GM21529 (cell line): ENCODE data around the gene FNDC4.
"Not testable (repeated sequence)": the region's sequence is repeated elsewhere in the genome, so short reads cannot be mapped to it uniquely, and the experiment has no call there.

Source experiments
- ATAC-seq: cut with Tn5 transposase; IDR thresholded peaks from one replicate; pipeline ENCODE4 v1.9.1; 2021; ENCODE audit not compliant: unreplicated experiment

Gene FNDC4

GRCh38 chr2:27494944-27495554 is at the start of gene FNDC4:
FNDC4 (minus strand) TSS chr2:27495200; CDS start chr2:27494679, 521 bp downstream.
- ATAC-seq: no peak

- ATAC-seq: no peak
Measured at GRCh38 chr2:27544143-27544821, 49.3 kb upstream of the FNDC4 start.

GRCh38 chr2:27539649-27540048 is 44.6 kb upstream of the FNDC4 start:
- ATAC-seq: not testable (repeated sequence)

DNA sequence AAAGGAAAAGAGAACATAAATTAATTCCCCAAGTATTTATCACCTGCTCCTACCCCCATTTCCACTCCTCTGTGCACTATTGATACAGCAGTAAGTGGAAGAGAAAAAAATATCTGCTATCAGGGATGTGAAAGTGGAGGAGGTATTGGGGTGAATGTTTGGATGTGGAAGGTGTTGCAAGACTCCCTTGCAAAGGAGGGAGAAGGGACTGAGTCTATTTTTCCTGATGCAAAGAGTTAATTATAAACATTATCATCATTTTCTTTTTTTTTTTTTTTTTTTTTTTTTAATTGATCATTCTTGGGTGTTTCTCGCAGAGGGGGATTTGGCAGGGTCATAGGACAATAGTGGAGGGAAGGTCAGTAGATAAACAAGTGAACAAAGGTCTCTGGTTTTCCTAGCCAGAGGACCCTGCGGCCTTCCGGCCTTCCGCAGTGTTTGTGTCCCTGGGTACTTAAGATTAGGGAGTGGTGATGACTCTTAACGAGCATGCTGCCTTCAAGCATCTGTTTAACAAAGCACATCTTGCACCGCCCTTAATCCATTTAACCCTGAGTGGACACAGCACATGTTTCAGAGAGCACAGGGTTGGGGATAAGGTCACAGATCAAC is 43.9 kb upstream of the FNDC4 start:
- not testable (repeated sequence) for ATAC-seq

DNA sequence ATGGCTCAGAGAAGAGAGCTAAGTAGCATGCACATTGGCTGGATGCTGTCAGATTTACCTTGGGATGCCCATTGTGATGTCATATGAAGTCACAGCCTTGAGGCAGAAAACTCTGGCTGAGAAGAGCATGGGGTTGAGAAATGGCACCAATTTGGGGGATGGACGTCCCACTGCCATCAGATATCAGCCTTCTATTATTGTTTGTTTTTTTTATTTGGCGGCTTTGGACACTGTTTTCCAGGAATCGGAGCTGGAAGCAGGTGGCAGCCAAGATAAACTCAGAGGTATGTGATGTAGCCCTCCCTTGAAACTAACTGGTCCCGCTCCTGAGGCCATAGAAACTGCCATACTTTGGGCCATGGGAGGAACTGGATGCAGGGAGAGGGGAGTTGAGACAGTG is 42.3 kb upstream of the FNDC4 start:
- ATAC-seq: no peak

DNA sequence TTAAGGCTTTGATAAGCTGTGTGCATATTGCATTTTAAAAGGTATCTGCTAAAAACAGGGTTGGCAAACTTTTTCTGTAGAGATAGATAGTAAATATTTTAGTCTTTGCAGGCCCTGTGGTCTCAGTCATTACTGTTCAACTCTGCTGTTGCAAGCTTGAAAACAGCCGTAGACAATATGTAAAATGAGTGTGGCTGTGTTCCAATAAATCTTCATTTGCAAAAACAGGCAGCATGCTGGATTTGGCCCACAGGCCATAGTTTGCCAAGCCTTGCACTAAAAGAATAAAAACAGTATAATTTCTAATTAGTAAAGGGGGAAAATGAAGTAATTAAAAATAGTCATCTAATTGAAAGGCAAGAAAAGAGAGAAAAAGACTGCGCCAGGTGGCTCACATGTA is 37.0 kb upstream of the FNDC4 start:
- no peak for ATAC-seq

DNA sequence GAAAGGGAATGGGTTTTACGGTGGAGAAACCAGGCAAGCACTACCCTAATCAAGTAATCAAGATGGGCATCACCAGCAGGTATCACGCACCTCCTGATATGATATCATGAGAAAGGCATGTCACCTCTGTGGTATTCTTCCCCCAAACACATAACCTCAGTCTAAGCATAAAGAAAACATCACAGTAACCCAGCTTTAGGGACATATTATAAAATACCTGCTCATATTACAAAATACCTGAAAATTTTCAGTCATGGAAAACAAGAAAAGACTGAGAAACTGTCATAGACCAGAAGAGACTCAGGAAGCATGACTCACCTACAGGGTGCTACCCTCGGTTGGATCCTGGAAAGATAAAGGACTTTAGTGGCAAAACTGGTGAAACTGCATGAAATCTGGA is 32.2 kb upstream of the FNDC4 start:
- ATAC-seq: no peak

DNA sequence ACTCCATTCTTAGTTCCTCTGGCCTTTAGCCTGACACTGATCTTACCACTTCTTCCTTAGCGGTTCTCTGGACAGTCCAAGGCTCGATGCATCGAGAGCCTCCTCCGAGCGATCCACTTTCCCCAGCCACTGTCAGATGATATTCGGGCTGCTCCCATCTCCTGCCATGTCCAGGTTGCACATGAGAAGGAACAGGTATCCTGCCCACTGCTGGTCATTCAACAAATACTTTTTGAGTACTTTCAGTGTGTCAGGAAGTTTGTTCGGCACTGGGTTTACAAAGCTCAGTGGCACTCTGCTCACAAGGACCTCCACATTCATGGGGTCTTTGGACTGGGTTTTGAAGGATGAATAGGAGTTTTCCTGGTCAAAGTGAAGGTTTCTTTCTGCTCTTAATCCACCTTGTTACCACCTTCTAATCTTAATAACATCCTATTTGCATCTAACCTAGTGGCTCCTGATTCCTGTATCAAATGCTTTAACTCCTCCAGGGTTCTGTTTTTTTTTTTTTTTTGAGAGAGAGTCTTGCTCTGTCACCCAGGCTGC is 27.5 kb upstream of the FNDC4 start:
- no peak for ATAC-seq

- ATAC-seq: no peak
Measured at GRCh38 chr2:27520316-27520715, 25.3 kb upstream of the FNDC4 start.

DNA sequence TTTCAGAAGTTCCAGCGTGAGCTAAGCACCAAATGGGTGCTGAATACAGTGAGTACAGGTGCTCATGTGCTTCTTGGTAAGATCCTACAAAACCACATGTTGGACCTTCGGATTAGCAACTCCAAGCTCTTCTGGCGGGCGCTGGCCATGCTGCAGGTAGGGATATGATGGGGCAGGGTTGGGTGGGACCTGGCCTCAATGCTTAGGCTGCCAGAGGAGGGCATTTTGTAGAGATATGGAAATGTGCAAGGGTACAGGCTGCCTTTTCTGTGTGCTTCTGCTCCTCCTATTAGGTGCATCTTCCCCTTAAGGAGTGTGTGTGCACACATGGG is 23.7 kb upstream of the FNDC4 start:
- no peak for ATAC-seq

DNA sequence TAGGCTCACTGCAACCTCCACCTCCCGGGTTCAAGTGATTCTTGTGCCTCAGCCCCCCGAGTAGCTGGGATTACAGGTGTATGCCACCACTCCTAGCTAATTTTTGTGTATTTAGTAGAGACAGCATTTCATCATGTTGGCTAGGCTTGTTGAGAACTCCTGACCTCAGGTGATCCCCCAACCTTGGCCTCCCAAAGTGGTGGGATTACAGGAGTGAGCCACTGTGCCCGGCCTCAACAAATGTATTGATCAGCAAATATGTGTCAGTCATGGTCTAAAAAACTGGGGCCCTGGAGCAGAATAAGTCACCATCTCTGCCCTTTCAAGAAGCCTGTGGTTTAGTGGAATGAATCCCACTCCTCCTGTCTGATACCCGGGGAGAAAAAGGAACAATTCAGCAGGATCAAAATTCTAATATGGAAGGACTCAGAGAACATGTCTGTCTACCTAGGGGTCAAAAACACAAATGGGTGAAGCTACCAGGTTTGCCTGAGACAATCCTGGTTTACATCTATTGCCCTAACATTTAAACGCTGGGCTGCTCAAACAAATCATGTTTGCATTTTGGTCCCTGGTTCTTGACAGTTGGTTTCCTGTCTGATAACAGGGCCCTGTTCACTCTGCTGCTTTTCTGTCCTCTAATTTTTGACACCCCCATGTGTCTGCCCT is 23.2 kb upstream of the FNDC4 start:
- ATAC-seq: no peak

DNA sequence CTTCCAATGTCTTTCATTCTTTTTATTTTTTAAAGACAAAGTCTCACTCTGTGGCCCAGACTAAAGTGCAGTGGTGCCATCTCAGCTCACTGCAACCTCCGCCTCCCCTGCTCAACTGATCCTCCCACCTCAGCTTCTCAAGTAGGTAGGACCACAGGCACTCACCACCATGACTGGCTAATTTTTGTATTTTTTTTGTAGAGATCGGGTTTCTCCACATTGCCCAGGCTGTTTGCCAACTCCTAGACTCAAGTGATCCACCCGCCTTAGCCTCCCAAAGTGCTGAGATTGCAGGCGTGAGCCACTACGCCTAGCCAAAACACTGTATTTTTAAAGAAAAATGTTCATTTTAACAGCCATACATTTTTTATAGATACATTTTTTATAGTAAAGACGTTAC is 14.3 kb upstream of the FNDC4 start:
- no peak for ATAC-seq

DNA sequence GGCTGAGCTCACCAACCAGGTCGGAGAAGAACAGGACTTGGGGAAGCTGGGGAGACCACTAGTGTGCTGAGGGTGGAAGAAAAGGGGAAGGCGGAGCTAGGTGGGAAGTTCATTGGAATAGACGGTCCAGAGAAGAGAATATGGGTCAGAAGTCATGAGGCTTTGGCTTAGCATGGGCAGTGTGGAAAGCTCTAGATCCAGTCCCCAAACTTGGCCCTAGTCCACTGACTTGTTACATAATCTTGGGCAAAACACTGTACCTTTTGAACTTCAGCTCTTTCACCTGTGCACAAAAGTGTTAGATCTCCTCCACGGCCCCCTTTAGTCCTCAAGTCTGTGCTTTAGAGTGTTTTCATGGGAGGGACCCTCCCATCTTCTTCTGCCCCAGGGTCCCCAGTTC is 12.3 kb upstream of the FNDC4 start:
- ATAC-seq: no peak

GRCh38 chr2:27506587-27506986 is 11.6 kb upstream of the FNDC4 start:
- no peak for ATAC-seq

- ATAC-seq: no peak
Measured at GRCh38 chr2:27502142-27502541, 7.1 kb upstream of the FNDC4 start.

DNA sequence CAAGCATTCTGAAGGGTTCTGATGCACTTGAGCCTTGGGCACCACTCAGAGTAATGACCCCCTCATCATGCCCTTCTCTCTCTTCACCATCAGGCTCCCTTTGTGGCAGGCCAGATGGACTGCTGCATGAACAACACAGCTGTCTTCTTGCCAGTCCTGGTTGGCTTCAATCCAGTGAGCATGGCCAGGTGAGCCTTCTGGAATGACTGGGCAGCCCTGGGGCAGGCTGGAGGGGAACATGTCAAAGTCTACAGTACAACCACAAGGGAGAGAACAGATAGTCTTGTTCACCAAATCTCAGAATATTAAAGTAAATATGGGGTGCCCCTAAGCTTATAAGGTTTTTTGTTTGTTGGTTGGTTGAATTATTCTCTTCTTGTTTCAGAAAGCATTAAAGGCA is 6.0 kb upstream of the FNDC4 start:
- no peak for ATAC-seq

DNA sequence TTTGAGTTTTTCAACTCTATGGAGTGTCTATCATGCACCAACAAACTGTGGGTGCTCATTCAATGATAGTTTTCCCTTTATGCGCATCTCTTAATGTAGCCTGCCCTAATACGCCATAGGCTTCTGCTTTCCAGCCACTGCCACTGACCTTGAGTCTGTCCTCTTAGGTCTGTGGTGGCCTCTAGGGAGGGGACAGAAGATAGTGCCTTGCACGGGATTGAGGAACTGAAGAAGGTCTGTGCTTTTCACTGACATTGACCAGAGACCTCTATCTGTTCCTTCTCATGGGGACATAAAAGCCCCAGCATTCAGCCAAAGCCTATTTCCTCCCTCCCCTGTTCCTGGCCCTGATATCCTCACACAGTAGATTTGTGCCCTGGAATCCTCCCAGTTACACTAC is 4.0 kb upstream of the FNDC4 start:
- ATAC-seq: no peak

DNA sequence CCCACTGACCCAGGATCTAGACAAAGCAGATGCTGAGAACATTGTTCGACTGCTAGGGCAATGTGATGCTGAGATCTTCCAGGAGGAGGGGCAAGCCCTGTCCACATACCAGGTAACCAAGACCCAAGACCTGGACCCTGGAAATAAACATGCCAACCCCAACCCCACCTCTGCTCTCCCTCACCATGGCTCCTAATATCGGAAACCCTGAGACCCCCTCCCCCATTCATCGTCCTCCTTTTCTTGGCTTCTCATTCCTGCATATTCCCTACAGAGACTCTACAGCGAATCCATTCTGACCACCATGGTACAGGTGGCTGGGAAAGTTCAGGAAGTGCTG is 2.3 kb upstream of the FNDC4 start:
- ATAC-seq: no peak

DNA sequence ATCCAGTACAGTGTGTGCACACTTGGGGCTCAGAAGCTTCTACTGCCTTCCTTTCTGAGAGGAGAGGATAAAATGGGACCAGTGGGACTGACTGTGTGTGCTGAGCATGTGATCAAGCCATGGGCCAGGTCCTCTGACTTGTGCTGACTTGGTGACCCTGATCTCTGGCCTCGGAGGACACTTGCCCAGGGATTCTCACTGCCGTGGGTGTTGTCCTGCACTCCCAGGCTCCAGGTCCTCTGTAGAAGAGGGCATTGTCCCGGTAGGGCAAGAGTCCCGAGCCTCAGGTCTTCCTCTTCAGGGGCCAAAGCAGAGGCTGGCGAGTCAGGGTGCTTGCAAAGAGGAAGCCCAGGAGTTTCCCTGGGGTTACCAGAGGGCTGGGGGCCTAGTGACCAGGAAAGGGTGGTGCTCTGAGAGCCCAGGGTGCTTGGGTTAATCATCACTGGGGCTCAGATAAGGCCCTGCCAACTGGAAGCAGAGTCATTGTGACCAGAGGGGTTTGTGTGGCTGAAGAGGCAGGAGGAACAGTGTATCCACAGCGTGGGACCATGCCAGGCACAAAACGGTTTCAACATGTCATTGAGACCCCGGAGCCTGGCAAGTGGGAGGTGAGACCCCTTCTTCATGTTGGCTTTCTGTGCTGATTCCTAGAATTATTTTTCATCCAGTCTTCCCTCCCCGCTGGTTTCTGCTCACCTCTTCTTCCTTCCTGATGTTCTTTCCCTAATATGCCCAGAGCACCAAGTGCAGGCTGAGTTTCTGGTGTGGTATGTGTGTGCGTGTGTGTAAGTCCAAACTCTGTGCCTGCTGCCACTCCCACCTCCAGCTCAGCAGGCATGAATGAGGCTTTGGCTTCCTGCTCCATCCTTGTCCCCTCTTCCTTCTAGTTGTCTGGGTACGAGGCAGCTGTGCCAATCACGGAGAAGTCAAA is 1.6 kb upstream of the FNDC4 start, which contains the start of gene GCKR:
TSS of gene GCKR (plus strand) at position 483 of the 931 bp plus-strand sequence. CDS start at position 549, 66 bp downstream.
- no peak for ATAC-seq

DNA sequence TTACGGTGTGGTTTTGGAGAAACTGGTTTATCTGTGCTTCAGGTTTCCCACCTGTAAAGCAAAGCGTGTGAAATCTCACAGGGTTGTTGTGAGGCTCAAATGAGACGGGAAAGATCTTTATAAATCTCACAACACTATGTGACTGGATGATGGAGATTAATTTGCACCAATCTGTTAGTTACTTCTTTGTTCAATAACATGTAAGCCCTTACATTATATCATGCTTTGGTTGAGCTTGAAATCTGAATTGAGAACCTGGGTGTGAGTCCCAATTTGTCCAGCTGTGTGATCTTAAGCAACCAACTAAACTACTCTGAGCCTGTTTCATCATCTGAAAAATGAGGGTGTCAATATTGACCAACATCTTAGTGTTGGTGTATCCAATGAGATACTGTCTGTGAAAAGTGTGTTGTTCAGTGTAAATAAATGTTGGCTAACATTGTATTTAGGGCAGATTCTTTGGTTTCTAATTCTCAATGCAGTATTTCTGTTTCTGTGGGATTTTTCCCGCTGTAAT is 898 bp upstream of the FNDC4 start:
- no peak for ATAC-seq
